Measurements from ENCODE around the gene RAI2.

The RAI2 gene

DNA sequence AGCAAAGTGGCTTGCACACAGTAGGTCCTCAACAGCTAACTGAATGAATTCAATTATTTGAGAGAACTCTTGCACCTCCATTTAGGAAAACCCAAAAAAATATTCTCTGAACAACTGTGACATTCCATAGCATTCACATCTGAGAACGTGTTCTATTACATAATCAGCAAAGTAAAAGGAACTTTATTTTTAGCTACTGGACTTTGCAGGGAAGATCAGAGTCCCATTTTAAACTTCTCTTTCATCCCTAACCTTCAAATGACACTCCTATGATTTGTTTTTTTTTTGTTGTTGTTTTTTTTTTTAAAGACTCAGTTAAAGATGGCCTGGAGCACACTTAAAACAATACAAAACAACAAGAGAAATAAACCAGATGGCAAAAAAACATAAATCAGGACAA is 30.9 kb downstream of the RAI2 start:
- Histone ChIP-seq H3K4me1 (ENCODE audit: control insufficient read depth in 1 of 2, insufficient read depth in 2 of 2, low read length in 2 of 2) (peaks cover 0 to 4% of the 10 kb centered on the region in 2 donors), H3K27me3 (ENCODE audit: control insufficient read depth in 1 of 2, insufficient read depth in 2 of 2, low read length in 2 of 2) (no peaks in the 10 kb centered on the region), H3K27ac (ENCODE audit: low read depth, low read length) (no peak overlapping the region), H3K9me3 (ENCODE audit: control insufficient read depth in 1 of 2, low read length in 2 of 2) (no peaks in the 10 kb centered on the region), H3K9ac (ENCODE audit: low read depth in 1 of 2, low read length in 2 of 2) (no peak overlapping the region), H3K4me3 (ENCODE audit: low read depth in 1 of 2, low read length in 2 of 2) (no peak overlapping the region), H3K36me3 (ENCODE audit: control insufficient read depth in 1 of 2, insufficient read depth in 2 of 2, low read length in 2 of 2) (no peaks in the 10 kb centered on the region)

DNA sequence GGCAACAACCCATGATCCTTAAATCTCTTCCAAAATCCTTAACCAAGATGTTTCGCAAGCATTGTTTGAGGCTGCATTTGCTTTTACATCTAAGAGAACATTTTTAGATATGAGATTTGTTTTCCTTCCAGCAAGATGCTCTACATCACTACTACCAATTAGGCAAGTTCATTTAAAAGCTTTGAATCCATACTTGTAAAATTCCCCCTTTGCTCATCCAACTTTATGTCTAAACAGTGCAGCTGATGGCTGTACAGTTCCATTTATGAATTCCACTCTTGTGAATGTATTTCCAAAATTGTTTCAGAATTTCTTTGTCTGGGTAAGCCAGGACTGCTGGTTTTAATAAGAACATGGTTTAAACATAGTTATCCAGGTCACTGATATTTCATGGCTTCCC is 31.5 kb downstream of the RAI2 start:
- no peak overlapping the region for H3K4me3 ChIP-seq (ENCODE audit: low read depth in 1 of 2, low read length in 2 of 2)
- peaks cover 0 to 4% of the 10 kb centered on the region in 2 donors for H3K4me1 ChIP-seq (ENCODE audit: control insufficient read depth in 1 of 2, insufficient read depth in 2 of 2, low read length in 2 of 2)
- H3K9me3 ChIP-seq (ENCODE audit: control insufficient read depth in 1 of 2, low read length in 2 of 2): no peaks in the 10 kb centered on the region
- H3K27ac ChIP-seq (ENCODE audit: low read depth, low read length): no peak overlapping the region
- H3K27me3 ChIP-seq (ENCODE audit: control insufficient read depth in 1 of 2, insufficient read depth in 2 of 2, low read length in 2 of 2): no peaks in the 10 kb centered on the region
- no peak overlapping the region for H3K9ac ChIP-seq (ENCODE audit: low read depth in 1 of 2, low read length in 2 of 2)
- no peaks in the 10 kb centered on the region for H3K36me3 ChIP-seq (ENCODE audit: control insufficient read depth in 1 of 2, insufficient read depth in 2 of 2, low read length in 2 of 2)

DNA sequence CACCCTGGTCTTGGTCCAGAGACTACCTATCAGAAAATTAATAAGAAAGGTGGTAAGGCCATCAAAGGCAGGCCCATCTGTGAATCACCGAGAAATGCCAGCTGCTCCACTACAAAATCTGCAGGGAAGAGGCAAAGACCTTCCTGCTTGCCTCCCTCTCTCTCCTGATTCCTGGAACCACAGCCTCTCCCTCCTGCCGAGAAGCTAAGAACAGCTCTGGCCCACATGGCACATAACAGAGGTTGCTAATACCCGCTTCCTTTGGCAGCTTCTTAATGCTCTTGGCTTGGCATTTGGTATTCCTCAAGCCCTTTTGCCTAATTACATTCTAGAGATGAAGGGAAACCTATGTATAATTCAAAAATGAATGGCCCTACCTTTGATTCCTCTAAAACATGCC is 32.9 kb downstream of the RAI2 start:
- H3K9me3 ChIP-seq (ENCODE audit: control insufficient read depth in 1 of 2, low read length in 2 of 2): no peaks in the 10 kb centered on the region
- H3K27ac ChIP-seq (ENCODE audit: low read depth, low read length): no peak overlapping the region
- peaks cover 0 to 4% of the 10 kb centered on the region in 2 donors for H3K4me1 ChIP-seq (ENCODE audit: control insufficient read depth in 1 of 2, insufficient read depth in 2 of 2, low read length in 2 of 2)
- no peaks in the 10 kb centered on the region for H3K27me3 ChIP-seq (ENCODE audit: control insufficient read depth in 1 of 2, insufficient read depth in 2 of 2, low read length in 2 of 2)
- no peaks in the 10 kb centered on the region for H3K36me3 ChIP-seq (ENCODE audit: control insufficient read depth in 1 of 2, insufficient read depth in 2 of 2, low read length in 2 of 2)
- H3K4me3 ChIP-seq (ENCODE audit: low read depth in 1 of 2, low read length in 2 of 2): no peak overlapping the region
- H3K9ac ChIP-seq (ENCODE audit: low read depth in 1 of 2, low read length in 2 of 2): no peak overlapping the region

DNA sequence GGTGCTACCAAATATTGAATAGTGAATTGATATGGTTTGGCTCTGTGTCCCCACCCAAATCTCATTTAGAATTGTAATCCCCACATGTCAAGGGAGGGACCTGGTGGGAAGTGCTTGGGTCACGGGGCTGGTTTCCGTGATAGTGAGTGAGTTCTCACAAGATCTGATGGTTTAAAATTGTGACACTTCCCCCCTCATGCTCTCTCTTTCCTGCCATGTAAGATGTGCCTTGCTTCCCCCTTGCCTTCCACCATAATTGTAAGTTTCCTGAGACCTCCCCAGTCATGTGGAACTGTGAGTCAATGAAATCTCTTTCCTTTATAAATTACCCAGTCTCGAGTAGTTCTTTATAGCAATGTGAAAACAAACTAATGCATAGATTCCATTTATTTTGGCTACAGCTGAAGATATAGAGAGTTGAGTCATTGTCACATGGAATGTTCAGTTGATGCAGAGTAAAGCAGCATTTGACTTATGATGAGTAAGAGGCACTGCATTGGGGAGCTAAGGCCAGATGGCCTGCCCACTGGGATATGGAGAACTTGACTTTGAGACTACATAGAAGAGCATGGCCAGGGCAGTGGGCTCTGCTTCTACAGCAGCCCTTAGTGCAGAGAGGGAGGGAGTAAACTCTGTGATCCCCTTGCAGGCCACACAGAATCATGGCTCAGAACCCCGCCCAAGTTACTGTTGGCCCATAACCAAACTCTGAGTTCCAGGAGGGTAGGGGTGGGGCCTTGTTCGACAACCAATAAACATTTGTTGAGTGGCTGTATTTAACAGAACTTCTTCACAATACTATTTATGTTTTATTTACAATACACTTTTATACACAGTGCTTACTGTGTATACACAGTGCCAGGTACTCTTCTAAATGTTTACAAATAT is 34.2 kb downstream of the RAI2 start:
- H3K27ac ChIP-seq (ENCODE audit: low read depth, low read length): no peak overlapping the region
- no peak overlapping the region for H3K9ac ChIP-seq (ENCODE audit: low read depth in 1 of 2, low read length in 2 of 2)
- peaks cover 0 to 4% of the 10 kb centered on the region in 2 donors for H3K4me1 ChIP-seq (ENCODE audit: control insufficient read depth in 1 of 2, insufficient read depth in 2 of 2, low read length in 2 of 2)
- no peaks in the 10 kb centered on the region for H3K9me3 ChIP-seq (ENCODE audit: control insufficient read depth in 1 of 2, low read length in 2 of 2)
- no peaks in the 10 kb centered on the region for H3K36me3 ChIP-seq (ENCODE audit: control insufficient read depth in 1 of 2, insufficient read depth in 2 of 2, low read length in 2 of 2)
- H3K27me3 ChIP-seq (ENCODE audit: control insufficient read depth in 1 of 2, insufficient read depth in 2 of 2, low read length in 2 of 2): no peaks in the 10 kb centered on the region
- H3K4me3 ChIP-seq (ENCODE audit: low read depth in 1 of 2, low read length in 2 of 2): no peak overlapping the region

DNA sequence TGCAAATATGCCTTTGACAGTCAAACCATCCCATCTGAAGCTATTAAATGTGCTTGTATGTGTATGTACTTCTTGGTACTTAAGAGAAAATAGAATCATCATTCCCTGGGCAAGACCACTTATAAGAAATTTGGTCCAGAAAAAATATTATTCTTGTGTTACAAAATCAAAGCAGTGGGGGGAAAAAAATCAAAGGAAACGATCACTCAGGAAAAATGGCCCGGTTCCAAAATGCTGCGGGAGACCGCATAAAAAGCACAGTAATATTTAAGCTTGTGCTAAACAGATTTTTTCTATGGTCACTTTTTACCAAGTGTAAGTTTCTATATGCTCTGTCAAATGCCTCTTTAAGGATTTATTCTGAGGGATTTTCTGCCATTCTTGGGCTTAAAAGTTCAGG is 36.1 kb downstream of the RAI2 start:
- Histone ChIP-seq H3K36me3 (ENCODE audit: control insufficient read depth in 1 of 2, insufficient read depth in 2 of 2, low read length in 2 of 2) (no peaks in the 10 kb centered on the region), H3K27me3 (ENCODE audit: control insufficient read depth in 1 of 2, insufficient read depth in 2 of 2, low read length in 2 of 2) (no peaks in the 10 kb centered on the region), H3K9ac (ENCODE audit: low read depth in 1 of 2, low read length in 2 of 2) (no peak overlapping the region), H3K4me1 (ENCODE audit: control insufficient read depth in 1 of 2, insufficient read depth in 2 of 2, low read length in 2 of 2) (no peaks in the 10 kb centered on the region), H3K4me3 (ENCODE audit: low read depth in 1 of 2, low read length in 2 of 2) (no peak overlapping the region), H3K27ac (ENCODE audit: low read depth, low read length) (no peak overlapping the region), H3K9me3 (ENCODE audit: control insufficient read depth in 1 of 2, low read length in 2 of 2) (no peaks in the 10 kb centered on the region)

DNA sequence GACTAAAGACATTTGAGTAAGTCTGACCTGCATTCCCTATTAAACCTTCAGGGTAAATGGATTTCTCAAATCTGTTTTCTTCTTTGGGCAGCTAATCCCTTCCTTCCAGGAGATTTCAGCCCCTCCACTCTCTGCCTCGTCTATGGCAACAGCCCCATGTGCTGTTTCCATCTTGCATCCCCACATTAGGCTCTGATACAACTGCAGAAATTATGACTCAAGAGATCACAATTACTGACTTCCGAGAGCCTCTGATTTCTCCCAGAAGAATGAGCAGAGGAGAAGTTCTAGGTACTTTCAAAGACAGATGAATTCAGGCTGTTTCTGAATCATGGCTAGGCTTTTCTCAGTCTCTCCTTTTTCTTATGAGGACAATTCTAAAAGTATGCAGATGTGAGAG is 38.7 kb downstream of the RAI2 start:
- Histone ChIP-seq H3K27me3 (ENCODE audit: control insufficient read depth in 1 of 2, insufficient read depth in 2 of 2, low read length in 2 of 2) (no peaks in the 10 kb centered on the region), H3K9me3 (ENCODE audit: control insufficient read depth in 1 of 2, low read length in 2 of 2) (no peaks in the 10 kb centered on the region)

DNA sequence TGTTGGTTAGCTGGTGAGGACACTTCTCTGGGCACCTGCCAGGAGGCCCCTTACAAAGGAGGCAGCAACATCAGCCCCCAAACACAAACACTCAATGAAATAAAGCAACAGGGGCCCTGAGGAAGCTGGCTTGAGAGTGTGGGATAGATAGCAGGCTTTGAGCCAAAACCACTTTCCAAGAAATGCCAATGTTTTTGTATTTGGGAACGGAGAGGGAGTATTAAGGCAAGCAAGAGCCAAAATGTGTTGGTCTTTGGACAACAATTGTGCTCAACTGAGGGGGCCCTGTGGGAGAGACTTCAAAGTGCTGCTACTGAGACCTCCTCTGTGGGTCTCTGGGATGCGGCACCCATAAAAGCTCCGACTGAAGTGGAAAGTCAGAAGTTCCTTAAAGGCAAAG is 41.0 kb downstream of the RAI2 start:
- Histone ChIP-seq H3K27ac (ENCODE audit: low read depth, low read length) (no peak overlapping the region), H3K36me3 (ENCODE audit: control insufficient read depth in 1 of 2, insufficient read depth in 2 of 2, low read length in 2 of 2) (no peaks in the 10 kb centered on the region), H3K9me3 (ENCODE audit: control insufficient read depth in 1 of 2, low read length in 2 of 2) (no peaks in the 10 kb centered on the region), H3K4me3 (ENCODE audit: low read depth in 1 of 2, low read length in 2 of 2) (no peak overlapping the region), H3K4me1 (ENCODE audit: control insufficient read depth in 1 of 2, insufficient read depth in 2 of 2, low read length in 2 of 2) (no peaks in the 10 kb centered on the region), H3K27me3 (ENCODE audit: control insufficient read depth in 1 of 2, insufficient read depth in 2 of 2, low read length in 2 of 2) (peaks cover 0 to 3% of the 10 kb centered on the region in 2 donors), H3K9ac (ENCODE audit: low read depth in 1 of 2, low read length in 2 of 2) (no peak overlapping the region)

More for the DNA sequence above, 38.7 kb downstream of the RAI2 start:
- no peak overlapping the region for H3K27ac ChIP-seq (ENCODE audit: low read depth, low read length)
- no peak overlapping the region for H3K4me3 ChIP-seq (ENCODE audit: low read depth in 1 of 2, low read length in 2 of 2)
- no peaks in the 10 kb centered on the region for H3K4me1 ChIP-seq (ENCODE audit: control insufficient read depth in 1 of 2, insufficient read depth in 2 of 2, low read length in 2 of 2)
- no peak overlapping the region for H3K9ac ChIP-seq (ENCODE audit: low read depth in 1 of 2, low read length in 2 of 2)
- no peaks in the 10 kb centered on the region for H3K36me3 ChIP-seq (ENCODE audit: control insufficient read depth in 1 of 2, insufficient read depth in 2 of 2, low read length in 2 of 2)

DNA sequence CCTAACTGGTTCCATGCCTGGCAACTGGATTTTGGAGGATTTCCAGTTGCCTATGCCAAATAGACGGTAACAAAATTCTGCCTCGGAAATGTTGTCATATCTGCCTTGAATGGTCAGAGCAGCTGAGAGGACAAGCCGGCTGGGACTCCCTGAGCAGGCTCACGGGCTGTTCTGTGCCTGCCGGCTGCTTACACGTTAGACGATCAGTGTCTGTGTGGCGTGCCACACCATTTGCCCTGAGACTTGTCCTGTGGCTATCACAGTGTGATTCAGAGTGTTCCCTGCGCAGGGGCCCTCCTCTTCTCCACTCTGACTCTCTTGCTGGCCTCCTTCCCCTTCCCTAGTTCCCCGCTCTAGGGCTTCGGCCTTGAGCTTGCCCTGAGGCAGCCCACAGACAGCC is 42.4 kb downstream of the RAI2 start:
- Histone ChIP-seq H3K9ac (ENCODE audit: low read depth in 1 of 2, low read length in 2 of 2) (no peak overlapping the region), H3K4me3 (ENCODE audit: low read depth in 1 of 2, low read length in 2 of 2) (no peak overlapping the region), H3K27me3 (ENCODE audit: control insufficient read depth in 1 of 2, insufficient read depth in 2 of 2, low read length in 2 of 2) (peaks cover 0 to 3% of the 10 kb centered on the region in 2 donors), H3K27ac (ENCODE audit: low read depth, low read length) (no peak overlapping the region), H3K9me3 (ENCODE audit: control insufficient read depth in 1 of 2, low read length in 2 of 2) (no peaks in the 10 kb centered on the region), H3K4me1 (ENCODE audit: control insufficient read depth in 1 of 2, insufficient read depth in 2 of 2, low read length in 2 of 2) (no peaks in the 10 kb centered on the region), H3K36me3 (ENCODE audit: control insufficient read depth in 1 of 2, insufficient read depth in 2 of 2, low read length in 2 of 2) (no peaks in the 10 kb centered on the region)

DNA sequence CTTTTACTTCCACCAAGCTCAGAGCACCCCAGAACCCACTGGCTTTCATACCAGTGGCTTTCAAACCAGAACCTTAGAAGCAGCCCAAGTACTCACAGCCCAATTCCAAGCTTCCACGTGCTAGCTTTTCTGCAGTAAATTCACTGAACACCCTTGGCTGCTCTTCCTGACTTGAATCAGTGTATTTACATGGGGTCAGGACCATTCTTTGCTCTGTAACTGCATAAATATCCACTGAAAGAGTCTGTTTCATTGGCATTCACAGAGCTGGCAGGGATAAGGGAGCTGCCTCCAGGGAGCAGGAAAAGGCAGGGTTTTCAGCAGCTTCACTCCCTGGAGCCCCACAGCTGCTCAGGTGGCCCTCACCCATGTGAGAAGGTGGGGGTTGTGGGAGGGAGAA is 43.8 kb downstream of the RAI2 start:
- Histone ChIP-seq H3K36me3 (ENCODE audit: control insufficient read depth in 1 of 2, insufficient read depth in 2 of 2, low read length in 2 of 2) (no peaks in the 10 kb centered on the region), H3K27me3 (ENCODE audit: control insufficient read depth in 1 of 2, insufficient read depth in 2 of 2, low read length in 2 of 2) (peaks cover 0 to 3% of the 10 kb centered on the region in 2 donors), H3K4me3 (ENCODE audit: low read depth in 1 of 2, low read length in 2 of 2) (no peak overlapping the region), H3K27ac (ENCODE audit: low read depth, low read length) (no peak overlapping the region), H3K9me3 (ENCODE audit: control insufficient read depth in 1 of 2, low read length in 2 of 2) (no peaks in the 10 kb centered on the region), H3K4me1 (ENCODE audit: control insufficient read depth in 1 of 2, insufficient read depth in 2 of 2, low read length in 2 of 2) (no peaks in the 10 kb centered on the region), H3K9ac (ENCODE audit: low read depth in 1 of 2, low read length in 2 of 2) (no peak overlapping the region)

DNA sequence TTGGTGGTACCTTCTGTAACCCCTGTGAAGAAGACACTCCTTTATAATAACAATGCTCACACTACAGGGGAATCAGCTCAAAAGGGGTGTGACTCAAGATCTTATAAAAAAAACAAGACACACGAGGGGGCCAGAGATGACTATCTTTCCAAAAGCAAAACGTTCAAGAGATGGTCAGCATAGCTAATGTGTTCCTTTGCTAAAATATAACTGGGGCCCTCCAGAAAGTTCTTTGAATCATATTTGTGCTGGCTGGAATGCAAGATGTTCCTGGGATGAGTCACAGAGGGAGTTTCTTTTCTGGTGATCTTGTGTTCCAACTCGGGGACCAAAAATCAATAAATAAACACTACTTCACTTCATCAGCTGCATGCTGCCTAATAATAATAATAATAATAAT is 46.5 kb downstream of the RAI2 start:
- no peak overlapping the region for H3K27ac ChIP-seq (ENCODE audit: low read depth, low read length)
- H3K9ac ChIP-seq (ENCODE audit: low read depth in 1 of 2, low read length in 2 of 2): no peak overlapping the region

More for the DNA sequence above, 46.5 kb downstream of the RAI2 start:
- Histone ChIP-seq H3K36me3 (ENCODE audit: control insufficient read depth in 1 of 2, insufficient read depth in 2 of 2, low read length in 2 of 2) (no peaks in the 10 kb centered on the region), H3K4me3 (ENCODE audit: low read depth in 1 of 2, low read length in 2 of 2) (no peak overlapping the region), H3K4me1 (ENCODE audit: control insufficient read depth in 1 of 2, insufficient read depth in 2 of 2, low read length in 2 of 2) (no peaks in the 10 kb centered on the region), H3K27me3 (ENCODE audit: control insufficient read depth in 1 of 2, insufficient read depth in 2 of 2, low read length in 2 of 2) (peaks cover 0 to 3% of the 10 kb centered on the region in 2 donors), H3K9me3 (ENCODE audit: control insufficient read depth in 1 of 2, low read length in 2 of 2) (no peaks in the 10 kb centered on the region)
